Fibroblast of peridontal ligament (primary cell): ENCODE measurements around the gene IQCH.
"Not testable (repeated sequence)": the region's sequence is repeated elsewhere in the genome, so short reads cannot be mapped to it uniquely, and the experiment has no call there.

ENCODE experiments used
- DNase-seq: peaks from one replicate; pipeline ENCODE4 v3.0.0-alpha.2; 2010; ENCODE audit errors: extremely low read depth

IQCH gene

DNA sequence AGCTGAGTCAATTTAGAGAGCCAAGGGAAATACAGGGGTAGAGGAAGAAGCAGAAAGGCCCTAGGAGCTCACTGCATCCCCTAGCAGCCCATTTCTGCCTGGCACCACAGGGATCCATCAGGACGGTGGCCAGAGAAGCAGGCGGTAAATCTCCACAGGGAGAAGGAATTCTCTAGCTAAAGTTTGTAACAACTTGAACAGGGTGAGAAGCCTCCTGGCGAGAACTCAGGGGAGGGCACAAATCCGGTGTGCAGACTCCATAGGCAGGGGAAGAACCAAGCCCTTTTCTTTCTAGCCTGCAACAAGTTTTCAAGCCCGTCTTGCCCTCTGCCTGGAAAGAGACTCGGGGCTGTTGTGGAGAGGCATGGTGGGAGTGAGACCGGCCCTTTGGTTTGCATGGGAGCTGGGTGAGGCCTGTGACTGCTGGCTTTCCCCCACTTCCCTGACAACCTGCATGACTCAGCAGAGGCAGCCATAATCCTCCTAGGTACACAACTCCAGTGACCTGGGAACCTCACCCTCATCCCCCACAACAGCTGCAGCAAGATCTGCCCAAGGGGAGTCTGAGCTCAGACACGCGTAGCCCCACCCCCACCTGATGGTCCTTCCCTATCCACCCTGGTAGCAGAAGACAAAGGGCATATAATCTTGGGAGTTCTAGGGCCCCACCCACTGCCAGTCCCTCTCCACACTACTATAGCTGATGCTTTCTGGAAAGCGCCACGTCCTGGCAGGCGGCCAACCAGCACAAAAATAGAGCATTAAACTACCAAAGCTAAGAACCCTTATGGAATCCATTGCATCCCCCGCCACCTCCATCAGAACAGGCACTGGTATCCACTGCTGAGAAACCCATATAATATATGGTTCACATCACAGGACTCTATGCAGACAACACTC is 182.0 kb downstream of the IQCH start:
- not testable (repeated sequence) for DNase-seq

DNA sequence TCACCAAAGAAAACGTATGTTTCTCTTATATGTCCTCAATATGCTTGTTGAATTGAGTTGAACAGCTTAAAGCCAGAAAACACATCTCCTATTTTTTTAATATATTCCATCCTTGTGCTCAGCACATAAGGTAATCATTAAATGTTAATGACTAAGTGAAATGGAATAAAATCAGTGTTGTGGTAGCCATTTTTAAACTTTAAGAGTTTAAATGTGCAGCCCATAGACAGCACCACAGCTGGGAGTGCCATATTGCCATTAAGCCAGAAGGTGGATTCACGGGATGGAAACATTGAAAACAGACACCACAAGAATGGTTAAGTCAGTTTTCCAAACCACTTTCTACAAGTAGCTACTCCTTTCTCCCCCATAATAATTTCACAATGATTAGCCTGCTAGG is 189.5 kb downstream of the IQCH start:
- DNase-seq = peak; percentile 2

DNA sequence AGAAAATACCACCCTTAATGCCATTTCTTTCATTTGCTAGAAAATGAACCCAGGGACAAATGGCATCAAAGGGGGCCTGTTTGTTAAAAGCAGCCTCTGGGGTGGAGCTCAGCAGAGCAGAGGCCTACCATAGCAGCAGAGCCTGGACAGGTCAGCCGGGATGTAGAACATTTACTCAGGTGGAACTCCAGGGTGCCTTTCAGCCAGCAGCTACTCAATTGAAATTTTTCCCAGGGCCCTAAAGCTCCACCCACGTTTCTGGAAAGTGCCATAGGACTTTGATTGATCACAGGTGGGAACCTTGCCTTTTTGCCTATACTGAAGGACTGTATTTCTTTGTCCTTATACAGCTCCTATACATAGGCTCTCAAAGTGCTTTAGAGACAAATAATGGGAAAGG is 191.9 kb downstream of the IQCH start:
- no peak for DNase-seq

DNA sequence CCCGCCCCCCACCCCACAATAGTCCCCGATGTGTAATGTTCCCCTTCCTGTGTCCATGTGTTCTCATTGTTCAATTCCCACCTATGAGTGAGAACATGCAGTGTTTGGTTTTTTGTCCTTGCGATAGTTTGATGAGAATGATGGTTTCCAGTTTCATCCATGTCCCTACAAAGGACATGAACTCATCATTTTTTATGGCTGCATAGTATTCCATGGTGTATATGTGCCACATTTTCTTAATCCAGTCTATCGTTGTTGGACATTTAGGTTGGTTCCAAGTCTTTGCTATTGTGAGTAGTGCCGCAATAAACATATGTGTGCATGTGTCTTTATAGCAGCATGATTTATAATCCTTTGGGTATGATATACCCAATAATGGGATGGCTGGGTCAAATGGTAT is 193.8 kb downstream of the IQCH start:
- not testable (repeated sequence) for DNase-seq

DNA sequence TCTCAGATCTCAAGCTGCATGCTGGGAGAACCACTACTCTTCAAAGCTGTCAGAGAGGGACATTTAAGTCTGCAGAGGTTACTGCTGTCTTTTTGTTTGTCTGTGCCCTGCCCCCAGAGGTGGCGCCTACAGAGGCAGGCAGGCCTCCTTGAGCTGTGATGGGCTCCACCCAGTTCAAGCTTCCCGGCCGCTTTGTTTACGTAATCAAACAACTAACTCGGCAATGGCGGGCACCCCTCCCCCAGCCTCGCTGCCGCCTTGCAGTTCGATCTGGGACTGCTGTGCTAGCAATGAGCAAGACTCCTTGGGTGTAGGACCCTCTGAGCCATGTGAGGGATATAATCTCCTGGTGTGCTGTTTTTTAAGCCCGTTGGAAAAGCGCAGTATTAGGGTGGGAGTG is 199.1 kb downstream of the IQCH start:
- DNase-seq = not testable (repeated sequence)

DNA sequence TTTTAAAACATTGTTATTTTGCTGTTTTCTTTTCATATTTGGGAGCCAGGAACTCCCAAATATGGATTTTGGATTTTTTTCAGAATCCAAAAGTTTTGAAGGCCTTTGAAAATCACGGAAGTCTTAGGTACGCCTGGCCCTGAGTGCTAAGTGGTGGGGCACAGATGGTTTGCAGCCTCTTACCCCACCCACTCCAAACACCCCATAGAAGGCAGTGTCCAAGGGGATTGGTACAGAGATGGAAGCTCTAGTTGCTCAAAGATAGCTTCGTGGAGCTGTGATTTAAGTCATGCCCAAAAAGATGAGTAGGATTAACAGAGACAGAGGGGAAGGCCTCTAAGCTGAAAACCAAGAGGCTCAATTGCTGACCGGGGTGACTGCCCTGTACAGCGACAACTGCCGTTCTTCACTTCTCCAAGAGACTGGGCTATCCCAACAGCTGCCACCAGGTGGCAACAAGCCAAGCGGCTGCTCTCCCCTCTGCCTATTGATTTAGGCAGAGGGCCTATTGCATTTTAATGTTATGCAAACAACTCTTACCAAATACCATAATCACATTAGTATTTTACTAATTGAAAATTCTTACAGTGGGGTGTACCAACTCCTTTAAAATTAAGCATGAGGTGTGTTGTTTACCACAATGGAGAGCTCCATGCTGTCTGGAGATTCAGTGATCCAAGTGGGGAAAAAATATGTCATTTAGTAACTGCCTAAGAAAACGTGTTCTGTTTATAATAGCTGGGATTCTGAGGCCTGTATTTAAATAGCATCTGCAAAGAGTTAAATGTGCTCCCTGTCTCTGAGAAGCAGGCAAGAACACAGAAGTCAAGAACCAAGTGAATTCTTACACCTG is 202.3 kb downstream of the IQCH start:
- peak; percentile 64 for DNase-seq

DNA sequence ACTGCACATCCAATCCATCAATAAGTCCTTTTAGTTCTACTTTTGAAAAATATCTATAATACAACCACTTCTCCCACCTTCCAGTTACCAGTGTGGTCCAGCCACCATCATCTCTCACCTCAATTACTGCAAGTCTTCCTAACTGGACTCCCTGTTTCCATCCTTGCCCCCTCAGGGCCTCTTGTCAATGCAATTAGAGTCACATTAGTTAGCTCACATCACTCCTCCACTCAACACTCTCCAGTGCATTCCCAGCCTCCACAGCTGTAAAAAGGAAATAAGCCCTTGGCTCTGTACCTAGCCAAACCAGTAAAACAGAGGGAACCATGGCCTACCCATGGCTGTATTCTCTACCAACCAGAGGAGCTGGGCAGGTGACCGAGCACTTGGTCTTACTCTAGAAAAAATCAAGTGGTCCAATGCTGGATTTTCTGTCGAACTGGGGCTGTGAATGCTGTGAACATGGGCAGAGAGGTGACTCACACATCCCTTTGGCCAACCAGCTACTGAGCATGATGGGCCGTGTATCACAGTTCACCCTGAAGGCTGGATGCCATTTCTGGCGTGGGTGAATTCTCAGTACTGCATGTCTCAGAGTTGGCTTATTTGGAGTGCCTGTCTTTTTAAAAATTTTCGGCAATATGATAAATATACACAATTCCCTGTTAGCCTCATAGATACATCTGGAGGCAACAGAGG is 203.9 kb downstream of the IQCH start:
- peak; percentile 5 for DNase-seq

DNA sequence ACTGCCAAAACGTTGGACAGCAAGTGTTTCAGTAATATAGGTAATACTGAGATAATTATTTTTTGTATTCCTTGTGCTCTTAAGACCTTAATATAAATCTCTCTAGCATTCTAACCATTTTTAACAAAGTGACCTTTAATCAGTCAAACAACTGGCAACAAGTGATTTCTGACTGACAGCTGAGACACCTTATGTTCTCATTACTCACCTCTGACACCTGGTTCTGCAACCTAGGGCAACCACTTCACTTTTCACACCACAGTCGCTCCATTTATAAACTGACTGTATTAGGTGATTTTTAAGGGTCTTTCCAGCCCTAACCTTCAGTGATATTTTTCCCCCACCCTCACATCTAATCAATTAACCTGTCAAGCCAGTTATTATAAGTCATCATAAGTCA is 205.9 kb downstream of the IQCH start:
- no peak for DNase-seq

DNA sequence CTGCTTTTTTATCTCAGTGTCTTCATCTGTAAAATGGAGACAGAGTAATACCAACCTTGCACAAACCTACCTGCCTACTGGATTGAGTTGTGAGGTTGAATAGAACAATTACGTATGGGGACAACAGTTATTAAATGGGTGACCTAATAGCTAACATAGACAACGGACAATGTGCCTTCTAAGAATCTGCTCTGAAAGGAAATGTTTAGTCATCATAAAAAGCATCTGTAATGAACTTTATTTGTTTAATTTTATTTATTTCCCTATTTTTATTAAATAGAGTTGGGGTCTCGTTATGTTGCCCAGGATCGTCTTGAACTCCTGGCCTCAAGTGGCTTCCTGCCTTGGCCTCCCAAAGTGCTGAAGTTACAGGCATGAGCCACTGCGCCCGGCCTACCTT is 207.1 kb downstream of the IQCH start:
- DNase-seq = no peak

DNA sequence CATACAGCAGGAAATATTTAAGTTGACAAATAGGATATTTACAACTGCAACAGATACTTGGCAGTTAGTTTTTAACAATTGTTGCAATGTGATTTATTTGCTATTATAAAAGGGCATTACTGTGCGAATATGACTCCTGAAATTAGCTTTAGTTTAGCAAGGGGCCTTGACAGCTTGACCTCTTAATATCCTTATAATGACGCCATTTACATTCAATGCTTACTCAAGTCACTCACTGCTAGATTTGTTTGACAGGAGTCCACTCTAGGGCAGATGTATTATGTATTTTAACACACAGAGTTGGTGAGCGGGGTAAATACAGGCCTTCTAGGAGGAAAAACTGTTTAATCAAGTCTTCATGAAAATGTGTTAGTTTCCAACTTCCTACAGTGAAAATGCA is 208.3 kb downstream of the IQCH start:
- no peak for DNase-seq

DNA sequence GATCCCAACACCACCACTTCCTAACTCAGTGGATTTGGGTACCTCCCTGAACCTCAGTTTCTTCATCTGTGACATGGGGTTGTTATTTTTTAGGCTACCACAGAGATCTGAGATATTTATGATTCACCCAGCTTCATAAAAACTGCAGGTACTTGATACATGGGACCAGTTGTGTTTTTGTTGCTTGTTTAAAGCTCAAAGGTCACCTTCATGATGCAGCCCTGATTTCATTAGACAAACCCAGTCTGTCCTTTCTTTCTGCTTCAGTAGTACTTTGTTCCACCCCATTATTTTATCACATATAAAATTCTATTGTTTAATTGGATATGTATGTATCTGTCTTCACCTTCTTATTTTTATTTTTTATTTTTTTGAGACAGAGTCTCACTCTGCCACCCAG is 208.9 kb downstream of the IQCH start:
- DNase-seq = no peak

DNA sequence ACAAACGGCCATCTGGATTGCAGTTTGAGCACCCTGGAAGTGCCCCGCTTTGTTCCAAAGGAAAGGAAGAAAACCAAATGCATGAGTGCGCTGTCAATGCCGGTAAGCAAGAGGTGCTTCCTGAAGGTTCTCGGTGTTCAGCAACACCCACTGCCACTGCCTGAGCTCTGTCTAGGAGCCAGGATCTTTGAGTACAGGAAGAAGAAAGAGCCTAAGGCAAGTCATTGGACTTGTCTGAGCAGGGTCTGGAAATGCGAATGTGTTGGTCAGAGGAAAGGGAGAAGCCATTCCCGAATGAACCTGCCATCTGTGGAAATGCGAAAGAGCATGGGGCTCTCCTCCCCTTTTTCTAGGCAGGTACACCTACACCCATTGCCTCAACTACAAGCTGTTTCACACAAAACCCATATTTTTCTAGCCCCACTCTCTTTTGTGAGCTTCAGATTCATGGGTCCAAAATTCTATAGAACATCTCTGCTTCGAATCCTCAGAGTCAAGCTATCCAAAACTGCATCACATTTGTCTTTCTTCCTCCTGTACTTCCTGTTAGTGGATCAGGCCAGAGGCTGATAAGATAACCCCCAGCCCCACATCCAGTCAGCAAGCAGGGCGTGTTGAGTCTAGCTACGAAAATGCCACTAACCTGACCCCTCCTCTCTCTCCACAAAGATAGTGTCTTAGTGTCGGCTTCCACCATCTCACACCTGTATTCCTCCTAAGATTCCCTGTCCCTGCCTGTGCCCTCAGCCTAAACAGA is 210.8 kb downstream of the IQCH start:
- no peak for DNase-seq

DNA sequence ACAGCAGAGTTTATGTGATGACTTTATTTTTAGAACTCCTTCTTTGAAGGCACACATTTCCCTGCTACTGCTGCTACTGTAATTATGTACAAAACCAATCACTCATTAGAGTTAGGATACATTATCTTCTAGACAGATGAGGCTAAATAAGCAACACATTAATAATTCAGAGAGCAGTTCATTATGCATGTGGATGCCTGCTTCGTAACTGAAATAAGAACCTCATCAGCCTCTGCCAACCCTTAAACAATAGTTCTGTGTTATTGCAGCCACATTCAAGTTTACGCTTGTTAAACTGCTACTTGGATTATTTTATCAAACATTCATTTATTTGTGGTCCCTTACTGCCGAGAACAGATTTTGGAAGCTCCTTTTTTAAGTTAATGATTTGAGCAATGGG is 213.8 kb downstream of the IQCH start:
- no peak for DNase-seq

DNA sequence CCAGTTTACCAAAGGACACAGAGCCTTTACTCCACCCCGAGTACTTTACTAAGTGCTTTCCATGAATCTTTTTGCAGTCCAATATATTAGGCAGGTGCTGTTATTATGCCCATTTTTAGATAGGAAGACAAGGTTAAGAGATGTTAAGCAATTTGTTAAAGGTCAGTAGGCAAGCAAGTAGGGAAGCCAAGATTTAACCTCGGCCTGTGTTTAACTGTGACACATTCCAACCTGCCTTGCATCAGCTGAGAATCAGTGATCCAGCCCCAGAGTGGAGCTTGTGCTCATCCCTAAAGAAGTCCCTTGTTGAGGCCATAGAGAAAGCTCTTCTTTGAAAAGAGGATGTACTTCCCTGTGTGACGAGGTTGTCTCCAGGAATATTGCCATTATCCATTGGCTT is 215.1 kb downstream of the IQCH start:
- no peak for DNase-seq

DNA sequence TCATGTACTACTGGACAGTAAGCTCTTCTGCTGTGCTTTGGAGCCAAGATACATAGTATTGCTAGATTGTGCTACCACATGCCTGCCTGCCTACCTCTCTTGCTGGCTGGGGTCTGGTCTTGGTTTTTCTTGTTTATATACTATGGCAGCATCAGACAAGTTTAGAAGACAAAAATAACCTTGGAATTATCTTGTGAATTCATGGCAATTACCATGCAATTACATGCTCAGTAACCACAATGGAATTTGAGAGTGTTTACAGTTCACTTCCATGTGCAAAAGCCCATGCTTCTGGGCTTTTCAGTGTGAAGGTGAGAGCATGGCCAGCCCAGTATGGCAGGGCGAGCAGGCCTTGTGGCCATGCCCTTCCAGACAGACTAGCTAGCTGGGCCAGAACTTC is 218.4 kb downstream of the IQCH start:
- DNase-seq = peak; percentile 64

DNA sequence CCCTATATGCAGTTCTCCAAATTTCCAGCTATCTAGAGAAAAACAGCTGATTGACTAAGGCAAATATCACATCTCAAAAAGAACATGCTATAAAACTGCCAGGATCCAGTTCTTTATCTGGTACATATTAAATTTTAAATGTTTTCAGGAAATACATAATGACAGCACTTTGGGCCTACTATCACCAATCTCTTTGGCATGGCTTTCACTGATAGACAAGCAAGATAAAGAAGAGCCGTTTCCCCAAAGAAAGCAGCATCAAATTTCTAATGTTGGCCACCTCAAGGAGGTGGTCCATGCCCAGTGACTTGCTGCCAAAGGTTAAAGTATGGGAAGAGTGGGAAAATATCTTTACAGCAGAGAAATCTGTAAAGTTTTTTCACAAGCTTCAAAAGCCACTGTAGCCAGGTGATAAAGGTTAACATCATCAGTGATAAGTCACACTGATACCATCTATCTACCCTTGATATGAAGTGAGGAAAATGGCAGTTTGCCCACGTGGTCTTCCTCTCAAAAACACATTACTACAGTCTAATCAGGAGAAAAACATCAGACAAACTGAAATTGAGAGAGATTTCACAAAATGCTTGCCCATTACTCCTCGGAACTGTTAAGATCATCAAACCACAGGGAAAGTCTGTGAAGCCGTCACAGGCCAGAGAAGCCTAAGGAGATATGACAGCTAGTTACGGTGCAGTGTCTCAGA is 220.0 kb downstream of the IQCH start:
- no peak for DNase-seq

DNA sequence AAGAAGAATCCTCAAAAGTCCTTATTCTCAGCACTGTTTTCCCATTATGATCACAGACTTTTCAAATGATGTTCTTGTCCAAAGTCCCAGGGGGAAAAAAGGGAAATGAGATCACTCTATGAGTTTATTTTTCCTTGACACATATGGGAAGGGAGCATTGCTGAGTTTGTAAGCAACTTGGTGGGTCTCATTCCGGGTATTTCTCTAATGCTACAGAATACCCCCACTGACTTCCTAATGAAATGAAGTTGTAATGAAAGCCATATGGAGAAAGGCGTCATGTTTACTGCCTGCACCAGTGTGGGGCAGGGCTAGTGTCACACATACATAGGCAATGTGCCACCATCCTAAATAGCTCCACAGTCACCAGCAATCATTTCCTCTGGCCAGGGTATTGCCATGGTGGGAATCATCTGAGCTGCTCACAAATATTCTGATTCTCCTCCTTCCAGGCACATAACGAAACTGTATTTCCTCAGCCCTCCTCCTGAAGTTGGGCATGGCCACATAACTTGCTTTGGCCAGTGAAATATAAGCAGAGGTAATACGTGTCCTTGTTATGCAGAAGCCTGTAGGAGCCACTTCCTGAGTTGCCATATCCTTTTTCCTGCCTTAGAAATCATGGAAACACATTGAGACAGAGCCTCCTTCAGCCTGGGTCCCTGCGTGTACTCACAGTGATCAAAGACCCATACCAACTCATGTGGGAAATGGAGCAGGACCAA is 225.4 kb downstream of the IQCH start:
- DNase-seq = peak; percentile 61

DNA sequence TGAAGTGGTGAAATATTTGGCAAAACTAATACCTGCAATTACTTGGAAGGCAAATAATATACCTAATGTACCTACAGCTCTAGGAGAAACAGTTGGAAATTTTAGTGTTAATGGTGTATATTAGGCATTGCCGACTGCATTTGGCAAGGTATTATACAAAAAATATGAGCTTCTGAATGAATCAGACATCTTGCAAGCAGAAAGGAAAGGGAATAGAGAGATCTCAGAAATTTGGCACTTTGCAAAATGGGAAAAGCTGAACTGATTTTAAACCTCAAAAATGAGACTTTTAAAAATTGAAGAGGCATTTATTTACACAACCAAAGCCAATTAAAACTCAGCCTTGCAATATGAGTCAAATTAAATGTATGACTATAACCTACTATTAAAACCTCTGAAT is 226.2 kb downstream of the IQCH start:
- DNase-seq = peak; percentile 26

DNA sequence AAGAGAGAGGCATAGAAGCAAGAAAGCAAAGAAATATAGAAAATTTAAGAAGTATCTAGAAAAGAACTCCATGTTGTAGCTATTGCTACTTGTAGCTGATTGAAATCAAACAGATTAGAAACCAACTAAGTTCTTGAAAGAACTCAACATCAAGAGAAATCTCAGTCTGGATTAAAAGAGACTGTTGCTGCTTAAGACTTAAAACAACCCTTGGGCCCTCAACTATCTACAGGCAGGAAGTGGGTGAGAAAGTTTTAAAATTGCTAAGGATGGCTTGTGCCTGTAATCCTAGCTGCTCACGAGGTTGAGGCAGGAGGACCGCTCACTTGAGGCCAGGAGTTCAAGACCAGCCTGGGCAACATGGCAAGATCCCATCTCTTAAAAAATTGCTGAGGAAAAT is 227.1 kb downstream of the IQCH start:
- DNase-seq = no peak

DNA sequence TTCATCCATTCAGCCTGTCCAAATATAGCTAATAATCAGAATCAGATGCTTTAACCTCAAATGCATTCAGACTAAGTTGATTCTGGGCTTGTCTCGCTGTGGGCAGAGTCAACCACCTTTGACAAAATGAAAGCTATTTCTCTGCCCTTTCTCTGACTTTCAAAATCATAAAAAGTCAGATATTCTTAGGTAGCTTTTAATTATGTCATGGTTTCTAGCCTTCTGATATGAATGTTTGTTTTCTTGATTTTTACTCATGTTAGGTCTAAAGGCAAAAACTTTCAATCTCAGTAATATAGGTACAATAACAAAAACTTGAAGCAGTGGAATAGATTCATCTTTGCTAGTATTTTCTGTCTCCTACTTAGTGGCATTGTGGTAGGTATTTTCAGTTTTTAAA is 241.0 kb downstream of the IQCH start:
- DNase-seq = no peak
